Fibroblast of lung (primary cell): ENCODE data around the gene ARHGAP21.

Experiments
- EZH2 ChIP-seq: IDR thresholded peaks from 2 replicates; pipeline ENCODE4 v1.5.1; 2012; ENCODE audit warnings: low read length, control low read depth, mild to moderate bottlenecking; ENCODE audit errors: missing control alignments
- TF ChIP-seq, protein P1 (sequence below), 2 donors: IDR thresholded peaks in 1 of 2; conservative IDR thresholded peaks in 1 of 2; 1 replicate in 1 of 2; 2 replicates in 1 of 2; pipeline ENCODE4 v1.5.1; 2011 to 2012; ENCODE audit warnings: low read length in 2 of 2, control low read depth in 1 of 2, inconsistent platforms in 1 of 2, low read depth in 1 of 2, mild to moderate bottlenecking in 1 of 2

GRCh38 chr10:24597426-24597825 is 126.3 kb downstream of the ARHGAP21 start:
- TF ChIP-seq, protein P1, sequence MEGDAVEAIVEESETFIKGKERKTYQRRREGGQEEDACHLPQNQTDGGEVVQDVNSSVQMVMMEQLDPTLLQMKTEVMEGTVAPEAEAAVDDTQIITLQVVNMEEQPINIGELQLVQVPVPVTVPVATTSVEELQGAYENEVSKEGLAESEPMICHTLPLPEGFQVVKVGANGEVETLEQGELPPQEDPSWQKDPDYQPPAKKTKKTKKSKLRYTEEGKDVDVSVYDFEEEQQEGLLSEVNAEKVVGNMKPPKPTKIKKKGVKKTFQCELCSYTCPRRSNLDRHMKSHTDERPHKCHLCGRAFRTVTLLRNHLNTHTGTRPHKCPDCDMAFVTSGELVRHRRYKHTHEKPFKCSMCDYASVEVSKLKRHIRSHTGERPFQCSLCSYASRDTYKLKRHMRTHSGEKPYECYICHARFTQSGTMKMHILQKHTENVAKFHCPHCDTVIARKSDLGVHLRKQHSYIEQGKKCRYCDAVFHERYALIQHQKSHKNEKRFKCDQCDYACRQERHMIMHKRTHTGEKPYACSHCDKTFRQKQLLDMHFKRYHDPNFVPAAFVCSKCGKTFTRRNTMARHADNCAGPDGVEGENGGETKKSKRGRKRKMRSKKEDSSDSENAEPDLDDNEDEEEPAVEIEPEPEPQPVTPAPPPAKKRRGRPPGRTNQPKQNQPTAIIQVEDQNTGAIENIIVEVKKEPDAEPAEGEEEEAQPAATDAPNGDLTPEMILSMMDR (conservative IDR thresholded peaks at IDR 0.05 in 1 of 2, IDR thresholded peaks at IDR 0.05 in 1 of 2; ENCODE audit: low read depth in 1 of 2, low read length in 2 of 2), result no peak
- TF ChIP-seq EZH2, result no peak
